CD4-positive, alpha-beta memory T cell (primary cell): ENCODE measurements around the gene CLN6. TPM values are rescaled to one million over a fixed set of nuclear protein-coding genes. Genes with fewer than 3 reads are reported as not detected.

Experiments used
- CTCF ChIA-PET: fragments of 350-600 bp; sonication (Branson Sonifier 250); formaldehyde crosslinking; loops from one replicate; lab custom pipeline; 2021; ENCODE audit warnings: inconsistent platforms; ENCODE audit not compliant: partially characterized antibody; lab: Charles Lee
- POLR2A ChIA-PET: fragments of 350-600 bp; sonication (Branson Sonifier 250); formaldehyde crosslinking; loops from one replicate; lab custom pipeline; 2021; ENCODE audit not compliant: partially characterized antibody; lab: Charles Lee
- DNase-seq, 5 donors: peaks; one replicate each; pipeline versions ENCODE4 v3.0.0 to v3.0.0-alpha.2; 2020 to 2022; ENCODE audit warnings: mixed read lengths in 1 of 5
- H3K27ac ChIP-seq: one replicate; pipeline ENCODE4 v1.7.0; 2013; ENCODE audit warnings: low read depth, low read length
- H3K27me3 ChIP-seq: 2 replicates; pipeline ENCODE4 v1.7.0; 2013; ENCODE audit warnings: mild to moderate bottlenecking, low read length, moderate library complexity; ENCODE audit not compliant: insufficient read depth
- H3K36me3 ChIP-seq: 2 replicates; pipeline ENCODE4 v1.7.0; 2013; ENCODE audit warnings: mild to moderate bottlenecking, low read length, moderate library complexity; ENCODE audit not compliant: insufficient read depth
- H3K4me1 ChIP-seq: 2 replicates; pipeline ENCODE4 v1.7.0; 2013; ENCODE audit warnings: mild to moderate bottlenecking, low read length, moderate library complexity; ENCODE audit not compliant: insufficient read depth
- H3K4me3 ChIP-seq, 2 donors: one replicate each; pipeline ENCODE4 v1.7.0; 2013; ENCODE audit warnings: low read length in 2 of 2, mild to moderate bottlenecking in 1 of 2
- H3K9me3 ChIP-seq, 2 donors: one replicate each; pipeline ENCODE4 v1.7.0; 2013; ENCODE audit warnings: low read length in 2 of 2, control low read depth in 1 of 2; ENCODE audit not compliant: control insufficient read depth in 1 of 2
- H3K27ac Mint-ChIP-seq, 7 donors: one replicate each; pipeline ENCODE4 v1.8.0; 2020 to 2021; ENCODE audit warnings: mixed read lengths in 7 of 7, mild to moderate bottlenecking in 6 of 7, inconsistent platforms in 3 of 7, moderate library complexity in 3 of 7
- H3K27me3 Mint-ChIP-seq, 2 donors: one replicate each; pipeline ENCODE4 v1.8.0; 2020 to 2021; ENCODE audit warnings: mixed read lengths in 2 of 2
- H3K36me3 Mint-ChIP-seq, 2 donors: one replicate each; pipeline ENCODE4 v1.8.0; 2020 to 2021; ENCODE audit warnings: mixed read lengths in 2 of 2, inconsistent platforms in 1 of 2, mild to moderate bottlenecking in 1 of 2
- H3K4me1 Mint-ChIP-seq, 4 donors: one replicate each; pipeline ENCODE4 v1.8.0; 2020 to 2021; ENCODE audit warnings: mixed read lengths in 4 of 4, mild to moderate bottlenecking in 1 of 4
- H3K4me3 Mint-ChIP-seq, 8 donors: one replicate each; pipeline ENCODE4 v1.8.0; 2020 to 2021; ENCODE audit warnings: mixed read lengths in 8 of 8, mild to moderate bottlenecking in 7 of 8, moderate library complexity in 6 of 8, inconsistent platforms in 3 of 8
- H3K9me3 Mint-ChIP-seq, 8 donors: one replicate each; pipeline ENCODE4 v1.8.0; 2020 to 2021; ENCODE audit warnings: mixed read lengths in 8 of 8, mild to moderate bottlenecking in 5 of 8, inconsistent platforms in 3 of 8, moderate library complexity in 1 of 8
- intact Hi-C: fragments of 100-400 bp; cut with micrococcal nuclease; formaldehyde crosslinking; loops from one replicate; pipeline ENCODE4 v1.15.1; 2023
- polyA plus RNA-seq, 2 donors: library from polyadenylated mRNA; unstranded; fragments of 300-500 nt; fragmentation: Illumina TruSeq; gene quantifications; one replicate each; pipeline ENCODE4 v1.2.3, GENCODE V29; 2021
- total RNA-seq, 2 experiments: library from RNA; stranded (reverse); gene quantifications; one replicate each; pipeline ENCODE4 v1.2.3, GENCODE V29; 2021

CLN6 gene
- total and polyA plus RNA-seq, 4 experiments from 2014 or later, result 2.2 to 15.6 (median 8.5) TPM

DNA sequence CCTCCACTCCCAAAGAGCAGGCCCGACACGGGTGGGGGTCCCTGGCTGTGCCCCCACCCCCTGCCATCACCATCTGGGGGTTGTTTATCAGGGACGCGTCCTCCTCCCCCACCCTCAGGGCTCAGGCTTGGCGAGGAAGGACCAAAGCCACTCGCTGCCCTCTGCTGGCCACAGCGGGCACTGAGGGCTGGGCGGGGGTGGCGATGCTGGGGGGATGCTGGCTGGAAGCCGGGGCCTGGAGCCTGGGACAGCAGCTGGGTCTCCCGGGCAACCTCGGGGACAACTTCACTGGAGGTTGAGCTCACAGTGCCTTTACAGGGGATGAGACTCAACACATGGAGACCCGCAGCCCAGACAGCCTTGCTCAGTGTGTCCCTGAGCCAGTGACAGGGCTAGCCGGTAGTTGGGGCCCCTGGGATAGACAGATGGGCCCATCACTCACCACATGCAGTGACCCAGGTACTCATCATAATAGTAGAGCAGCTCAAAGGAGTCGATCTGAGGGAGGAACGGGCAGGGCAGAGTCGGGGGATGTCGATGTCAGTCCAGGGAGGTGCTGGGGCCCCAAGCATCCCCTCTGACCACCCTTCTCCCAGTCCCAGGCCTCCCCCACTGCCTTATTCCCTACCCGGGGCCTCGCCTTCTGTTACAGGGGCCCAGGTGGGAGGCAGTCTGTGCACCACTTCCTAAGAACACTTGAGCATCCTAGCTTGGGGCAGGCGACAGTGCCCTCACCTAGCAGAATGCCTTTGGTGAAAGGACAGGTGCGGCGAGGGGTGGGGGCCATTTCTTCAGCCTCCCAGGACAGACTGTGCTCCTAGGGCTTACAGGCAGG is 18.5 kb downstream of the CLN6 start:
- intact Hi-C loops, result loop anchor here (1.0 kb wide), 1 partner anchor 348 kb away; no protein-coding TSS in a partner anchor
- Histone ChIP-seq H3K4me1 (peaks cover 16% of the 10 kb centered on the region), H3K27me3 (no peaks in the 10 kb centered on the region), H3K4me3 (no peak overlapping the region), H3K36me3 (no peaks in the 10 kb centered on the region), H3K27ac (no peak overlapping the region), H3K9me3 (no peaks in the 10 kb centered on the region)
- Mint-ChIP-seq H3K27ac (peak overlapping the region in 1 of 7 donors; percentile 64), H3K36me3 (peaks cover 0 to 1% of the 10 kb centered on the region in 2 donors), H3K27me3 (no peaks in the 10 kb centered on the region), H3K9me3 (no peaks in the 10 kb centered on the region), H3K4me1 (peaks cover 5 to 28% (median 16%) of the 10 kb centered on the region in 4 donors), H3K4me3 (no peak overlapping the region)
- ChIA-PET CTCF (interaction anchor here (0.6 to 2.5 kb wide), 7 partner anchors 8 to 349 kb away, joined by 3 to 9 read pairs (median 3); partner anchors contain the start of gene CLN6), POLR2A (no interaction called here)
- peak in 4 of 5 donors; percentile 27 to 34 (median 30) for DNase-seq

DNA sequence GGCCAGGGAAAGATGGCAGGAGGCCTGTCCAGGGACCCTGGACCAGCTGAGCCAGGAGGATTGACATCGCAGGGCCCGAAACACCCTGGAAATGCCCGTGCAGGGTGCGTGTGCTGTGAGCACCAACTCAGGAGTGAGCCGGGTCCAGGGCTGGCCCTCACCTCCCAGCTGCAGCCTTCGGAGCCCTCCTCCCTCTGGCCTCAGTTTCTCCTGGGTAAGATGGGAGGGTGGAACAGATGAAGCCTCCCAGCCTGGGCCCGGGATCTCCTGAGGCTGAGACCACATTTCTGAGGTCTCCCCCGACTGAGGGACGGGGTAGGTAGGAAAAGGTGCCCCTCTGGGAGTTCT is 19.1 kb downstream of the CLN6 start:
- Histone ChIP-seq H3K9me3 (no peaks in the 10 kb centered on the region), H3K27ac (no peak overlapping the region), H3K27me3 (no peaks in the 10 kb centered on the region), H3K4me1 (peaks cover 16% of the 10 kb centered on the region), H3K4me3 (no peak overlapping the region), H3K36me3 (no peaks in the 10 kb centered on the region)
- DNase-seq, result no peak
- H3K36me3 Mint-ChIP-seq, result peaks cover 0 to 1% of the 10 kb centered on the region in 2 donors
- H3K27me3 Mint-ChIP-seq, result no peaks in the 10 kb centered on the region
- ChIA-PET POLR2A (no interaction called here), CTCF (interaction anchor here (0.8 to 2.5 kb wide), 5 partner anchors 8 to 349 kb away, joined by 3 to 9 read pairs (median 3); partner anchors contain the start of gene CLN6)
- H3K4me3 Mint-ChIP-seq, result no peak overlapping the region
- peaks cover 5 to 30% (median 17%) of the 10 kb centered on the region in 4 donors for H3K4me1 Mint-ChIP-seq
- no peaks in the 10 kb centered on the region for H3K9me3 Mint-ChIP-seq
- intact Hi-C loops, result no loop called here
- no peak overlapping the region for H3K27ac Mint-ChIP-seq

DNA sequence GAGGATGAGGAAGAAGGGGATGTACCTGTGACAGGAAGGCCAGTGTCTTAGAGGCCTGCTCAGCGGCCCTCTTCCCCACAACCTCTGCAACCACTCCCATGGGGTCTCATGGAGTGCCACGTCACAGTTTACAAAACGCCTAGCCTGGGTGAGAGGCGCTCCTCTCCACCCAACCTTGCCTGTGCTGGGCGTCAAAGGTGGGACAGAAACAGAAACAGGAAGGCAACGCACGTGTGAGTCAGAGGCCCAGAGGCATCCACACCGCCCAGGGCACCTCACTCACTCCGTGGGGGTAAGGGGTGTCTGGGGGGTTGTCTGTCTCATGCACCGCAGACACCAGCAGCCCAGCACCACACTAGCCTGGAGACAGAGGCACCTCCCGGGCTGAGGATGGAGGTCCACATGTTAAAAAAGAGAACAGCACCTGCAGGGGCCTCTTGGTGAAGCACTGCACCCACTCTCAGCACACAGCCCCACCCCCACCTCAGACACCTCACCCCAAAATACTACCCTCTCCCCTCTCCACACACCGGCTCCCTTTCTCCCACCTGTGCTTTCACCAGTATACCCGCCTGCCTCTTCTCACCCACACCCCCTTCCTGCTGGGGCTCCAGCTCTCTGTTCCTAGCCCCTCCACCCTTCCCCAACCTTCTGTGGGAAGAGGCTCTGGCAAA is 19.7 kb downstream of the CLN6 start:
- peak overlapping the region in 5 of 7 donors; percentile 24 to 77 (median 66) for H3K27ac Mint-ChIP-seq
- POLR2A ChIA-PET, result no interaction called here

DNA sequence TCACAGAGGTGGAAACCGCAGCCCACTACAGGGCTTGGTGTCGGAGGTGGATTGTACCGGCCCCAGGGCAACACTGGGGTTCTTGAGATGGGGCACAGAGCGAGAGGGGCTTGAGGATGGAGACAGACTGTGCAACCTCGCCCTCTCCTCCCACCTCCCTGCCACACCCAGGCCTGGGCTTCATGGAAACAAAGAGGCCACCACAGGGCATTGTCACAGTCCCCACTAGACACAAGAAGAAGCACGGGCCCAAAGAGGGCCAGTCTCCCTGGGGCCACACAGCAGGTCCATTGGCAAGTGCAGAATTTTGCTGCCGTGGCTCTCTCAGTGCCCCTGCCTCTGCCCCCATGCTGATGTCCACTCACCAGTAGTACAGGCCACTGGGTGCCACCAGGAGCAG is 20.3 kb downstream of the CLN6 start:
- peak overlapping the region in 3 of 7 donors; percentile 24 to 77 (median 60) for H3K27ac Mint-ChIP-seq

More for the DNA sequence above, 19.7 kb downstream of the CLN6 start:
- Mint-ChIP-seq H3K36me3 (peaks cover 0 to 1% of the 10 kb centered on the region in 2 donors), H3K9me3 (no peaks in the 10 kb centered on the region), H3K4me1 (peaks cover 5 to 30% (median 17%) of the 10 kb centered on the region in 4 donors), H3K27me3 (no peaks in the 10 kb centered on the region), H3K4me3 (no peak overlapping the region)
- Histone ChIP-seq H3K36me3 (no peaks in the 10 kb centered on the region), H3K4me1 (peaks cover 19% of the 10 kb centered on the region), H3K9me3 (no peaks in the 10 kb centered on the region), H3K4me3 (no peak overlapping the region), H3K27me3 (no peaks in the 10 kb centered on the region), H3K27ac (no peak overlapping the region)
- DNase-seq, result peak in 2 of 5 donors; percentile 18 to 48
- CTCF ChIA-PET, result interaction anchor here (0.8 to 1.3 kb wide), 3 partner anchors 9 to 34 kb away, joined by 3 to 4 read pairs (median 3); no protein-coding TSS in a partner anchor
- intact Hi-C loops, result no loop called here

DNA sequence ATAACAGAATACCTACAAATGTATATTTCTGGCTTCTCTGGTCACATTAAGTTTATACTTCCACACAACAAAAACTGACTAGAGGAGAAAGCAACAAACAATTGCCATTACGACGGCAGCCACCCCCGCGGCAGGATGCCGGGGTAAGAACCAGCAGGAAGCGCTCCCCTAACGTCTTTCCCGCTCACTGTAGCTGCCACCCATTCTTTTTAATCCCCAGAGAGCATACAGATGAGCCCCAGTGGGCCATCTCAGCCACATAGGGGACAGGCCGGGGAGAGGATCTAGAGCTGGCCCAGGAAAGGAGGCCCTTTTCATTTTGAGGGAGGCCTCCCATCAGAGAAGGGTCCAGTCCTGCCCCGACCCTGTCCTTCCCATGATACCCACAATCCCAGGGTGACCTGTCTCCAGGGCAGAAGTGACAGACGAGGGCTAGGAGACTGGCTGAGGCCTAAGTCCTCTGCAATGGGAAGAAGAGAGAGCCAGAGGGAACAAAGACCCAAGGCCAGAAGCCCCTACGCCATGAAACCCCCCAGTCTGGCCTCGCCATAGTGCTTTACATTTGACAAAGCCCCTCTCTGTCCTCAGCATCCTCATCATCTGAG is 20.8 kb downstream of the CLN6 start:
- no peak overlapping the region for H3K27ac ChIP-seq

More for the DNA sequence above, 20.3 kb downstream of the CLN6 start:
- H3K36me3 Mint-ChIP-seq, result peaks cover 0 to 1% of the 10 kb centered on the region in 2 donors
- Histone ChIP-seq H3K4me3 (no peak overlapping the region), H3K27ac (no peak overlapping the region), H3K27me3 (no peaks in the 10 kb centered on the region), H3K9me3 (no peaks in the 10 kb centered on the region), H3K36me3 (no peaks in the 10 kb centered on the region), H3K4me1 (peaks cover 19% of the 10 kb centered on the region)
- H3K9me3 Mint-ChIP-seq, result no peaks in the 10 kb centered on the region
- H3K4me1 Mint-ChIP-seq, result peaks cover 5 to 30% (median 17%) of the 10 kb centered on the region in 4 donors
- no peaks in the 10 kb centered on the region for H3K27me3 Mint-ChIP-seq
- no peak for DNase-seq
- CTCF ChIA-PET, result no interaction called here
- no peak overlapping the region for H3K4me3 Mint-ChIP-seq
- intact Hi-C loops, result no loop called here
- POLR2A ChIA-PET, result no interaction called here

DNA sequence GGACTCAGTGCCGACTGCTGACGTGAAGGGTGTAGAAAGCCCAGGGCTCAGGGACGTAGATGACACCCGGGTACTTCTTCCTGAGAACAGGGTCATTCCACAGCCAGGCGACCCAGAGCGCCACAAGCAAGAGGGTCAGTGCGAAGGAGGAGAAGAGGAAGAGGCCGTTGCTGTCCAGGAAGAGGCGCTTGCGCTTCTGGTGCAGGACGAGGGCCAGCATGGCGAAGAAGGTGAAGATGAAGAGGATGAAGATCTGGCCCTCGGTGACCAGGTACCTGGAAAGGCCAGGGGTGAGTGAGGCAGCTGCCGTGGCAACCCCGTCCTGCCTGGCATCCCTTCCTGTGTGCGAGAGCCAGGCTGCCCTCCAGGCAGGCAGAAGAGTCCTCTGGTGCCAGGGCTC is 21.4 kb downstream of the CLN6 start:
- DNase-seq, result no peak
- Histone ChIP-seq H3K4me3 (no peak overlapping the region), H3K27ac (no peak overlapping the region), H3K36me3 (no peaks in the 10 kb centered on the region), H3K9me3 (no peaks in the 10 kb centered on the region), H3K4me1 (peaks cover 19% of the 10 kb centered on the region), H3K27me3 (no peaks in the 10 kb centered on the region)
- no peaks in the 10 kb centered on the region for H3K36me3 Mint-ChIP-seq
- no peaks in the 10 kb centered on the region for H3K27me3 Mint-ChIP-seq
- CTCF ChIA-PET, result no interaction called here
- no peaks in the 10 kb centered on the region for H3K9me3 Mint-ChIP-seq
- POLR2A ChIA-PET, result no interaction called here
- peaks cover 5 to 30% (median 17%) of the 10 kb centered on the region in 4 donors for H3K4me1 Mint-ChIP-seq
- intact Hi-C loops, result no loop called here
- peak overlapping the region in 1 of 8 donors; percentile 31 for H3K4me3 Mint-ChIP-seq
- peak overlapping the region in 2 of 7 donors; percentile 29 to 34 for H3K27ac Mint-ChIP-seq

More for the DNA sequence above, 20.8 kb downstream of the CLN6 start:
- peaks cover 5 to 30% (median 17%) of the 10 kb centered on the region in 4 donors for H3K4me1 Mint-ChIP-seq
- no peak overlapping the region for H3K4me3 ChIP-seq
- H3K27ac Mint-ChIP-seq, result peak overlapping the region in 4 of 7 donors; percentile 34 to 83 (median 72)
- no peaks in the 10 kb centered on the region for H3K36me3 ChIP-seq
- H3K4me1 ChIP-seq, result peaks cover 19% of the 10 kb centered on the region
- POLR2A ChIA-PET, result no interaction called here
- H3K4me3 Mint-ChIP-seq, result peak overlapping the region in 3 of 8 donors; percentile 51 to 65 (median 53)
- no peaks in the 10 kb centered on the region for H3K27me3 Mint-ChIP-seq
- H3K9me3 ChIP-seq, result no peaks in the 10 kb centered on the region
- intact Hi-C loops, result no loop called here
- CTCF ChIA-PET, result no interaction called here
- no peaks in the 10 kb centered on the region for H3K27me3 ChIP-seq
- peak in 1 of 5 donors; percentile 16 for DNase-seq
- peaks cover 0 to under 1% of the 10 kb centered on the region in 2 donors for H3K36me3 Mint-ChIP-seq
- no peaks in the 10 kb centered on the region for H3K9me3 Mint-ChIP-seq
